ENCODE data around the gene ASCC1.

GRCh38 chr10:72164617-72165016, 51.5 kb downstream of the ASCC1 start:
- no peak for TF ChIP-seq POLR2AphosphoS5 (IDR thresholded peaks at IDR 0.05; ENCODE audit: insufficient read depth in 1 of 2, low read depth in 1 of 2)
- TF ChIP-seq CTCF (IDR thresholded peaks at IDR 0.05), result no peak
- no peak for TF ChIP-seq POLR2A (IDR thresholded peaks at IDR 0.05)
